GM10266 (cell line): ENCODE measurements around the gene JADE3.

ENCODE experiments used
- DNase-seq: peaks from one replicate; pipeline ENCODE4 v3.0.0; 2012; ENCODE audit errors: extremely low spot score
- CTCF ChIP-seq: IDR thresholded peaks from 2 replicates; pipeline ENCODE4 v1.5.1; 2012; ENCODE audit warnings: mild to moderate bottlenecking, low read depth; ENCODE audit not compliant: control insufficient read depth, insufficient read depth; ENCODE audit errors: missing control alignments

Gene JADE3

GRCh38 chrX:46912603-46913491, 626 bp downstream of the JADE3 start:
- DNase-seq, result peak; percentile 70

GRCh38 chrX:46913667-46914066, 1.4 kb downstream of the JADE3 start:
- no peak for TF ChIP-seq CTCF
- no peak for DNase-seq

More at GRCh38 chrX:46912603-46913491, 626 bp downstream of the JADE3 start:
- peak; percentile 67 for TF ChIP-seq CTCF

- no peak for TF ChIP-seq CTCF
- DNase-seq, result no peak
Observed at GRCh38 chrX:46916273-46916672, 4.1 kb downstream of the JADE3 start.

GRCh38 chrX:46917622-46918021, 5.4 kb downstream of the JADE3 start:
- DNase-seq, result no peak
- no peak for TF ChIP-seq CTCF

GRCh38 chrX:46918434-46918833, 6.2 kb downstream of the JADE3 start:
- DNase-seq, result no peak
- no peak for TF ChIP-seq CTCF

- TF ChIP-seq CTCF, result no peak
- no peak for DNase-seq
Observed at GRCh38 chrX:46920235-46920634, 8.0 kb downstream of the JADE3 start.

- TF ChIP-seq CTCF, result no peak
- DNase-seq, result no peak
Observed at GRCh38 chrX:46922611-46923010, 10.4 kb downstream of the JADE3 start.
